ENCODE data around the gene SFMBT2. TPM values are rescaled to one million over a fixed set of nuclear protein-coding genes. Genes with fewer than 3 reads are reported as not detected.

Gene SFMBT2
- total and polyA plus RNA-seq, 7 donors = 0.53 to 8.2 (median 3.0) TPM

GRCh38 chr10:7248148-7248547, 162.7 kb downstream of the SFMBT2 start:
- Histone ChIP-seq H3K27ac (no peak overlapping the region), H3K4me1 (peaks cover 7% of the 10 kb centered on the region), H3K36me3 (ENCODE audit: insufficient read depth in 1 of 2, low read depth in 1 of 2) (peaks cover 2 to 14% of the 10 kb centered on the region in 2 donors), H3K27me3 (ENCODE audit: insufficient read depth in 3 of 3, low read length in 2 of 3) (no peaks in the 10 kb centered on the region), H3K4me3 (no peak overlapping the region), H3K9me3 (no peaks in the 10 kb centered on the region)
- TF ChIP-seq, protein P1, sequence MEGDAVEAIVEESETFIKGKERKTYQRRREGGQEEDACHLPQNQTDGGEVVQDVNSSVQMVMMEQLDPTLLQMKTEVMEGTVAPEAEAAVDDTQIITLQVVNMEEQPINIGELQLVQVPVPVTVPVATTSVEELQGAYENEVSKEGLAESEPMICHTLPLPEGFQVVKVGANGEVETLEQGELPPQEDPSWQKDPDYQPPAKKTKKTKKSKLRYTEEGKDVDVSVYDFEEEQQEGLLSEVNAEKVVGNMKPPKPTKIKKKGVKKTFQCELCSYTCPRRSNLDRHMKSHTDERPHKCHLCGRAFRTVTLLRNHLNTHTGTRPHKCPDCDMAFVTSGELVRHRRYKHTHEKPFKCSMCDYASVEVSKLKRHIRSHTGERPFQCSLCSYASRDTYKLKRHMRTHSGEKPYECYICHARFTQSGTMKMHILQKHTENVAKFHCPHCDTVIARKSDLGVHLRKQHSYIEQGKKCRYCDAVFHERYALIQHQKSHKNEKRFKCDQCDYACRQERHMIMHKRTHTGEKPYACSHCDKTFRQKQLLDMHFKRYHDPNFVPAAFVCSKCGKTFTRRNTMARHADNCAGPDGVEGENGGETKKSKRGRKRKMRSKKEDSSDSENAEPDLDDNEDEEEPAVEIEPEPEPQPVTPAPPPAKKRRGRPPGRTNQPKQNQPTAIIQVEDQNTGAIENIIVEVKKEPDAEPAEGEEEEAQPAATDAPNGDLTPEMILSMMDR (IDR thresholded peaks at IDR 0.05) = no peak
- ATAC-seq = no peak
- WGBS, 3 donors = 77 to 79% (median 78%) methylated on average over 8 of the region's 8 CpGs
- DNase-seq = no peak
- intact Hi-C loops (cut with DNase I) = no loop called here

- Histone ChIP-seq H3K4me3 (no peak overlapping the region), H3K36me3 (ENCODE audit: insufficient read depth in 1 of 2, low read depth in 1 of 2) (peaks cover 3 to 14% of the 10 kb centered on the region in 2 donors), H3K9me3 (no peaks in the 10 kb centered on the region), H3K27ac (no peak overlapping the region), H3K27me3 (ENCODE audit: insufficient read depth in 3 of 3, low read length in 2 of 3) (no peaks in the 10 kb centered on the region), H3K4me1 (peaks cover 7% of the 10 kb centered on the region)
- 78 to 88% (median 83%) methylated on average over 4 of the region's 4 CpGs for WGBS, 3 donors
- no peak for DNase-seq
- TF ChIP-seq, protein P1 (IDR thresholded peaks at IDR 0.05) = no peak
- intact Hi-C loops (cut with DNase I) = no loop called here
- ATAC-seq = no peak
Measured at GRCh38 chr10:7245505-7245904, 165.3 kb downstream of the SFMBT2 start.

GRCh38 chr10:7243873-7244272, 167.0 kb downstream of the SFMBT2 start:
- 16 to 19% (median 18%) methylated on average over 3 of the region's 3 CpGs for WGBS, 3 donors
- H3K4me1 ChIP-seq = peaks cover 7% of the 10 kb centered on the region
- H3K36me3 ChIP-seq (ENCODE audit: insufficient read depth in 1 of 2, low read depth in 1 of 2) = peaks cover 3 to 14% of the 10 kb centered on the region in 2 donors
- H3K4me3 ChIP-seq = no peak overlapping the region
- ATAC-seq (no peak), DNase-seq (no peak)
- no peaks in the 10 kb centered on the region for H3K27me3 ChIP-seq (ENCODE audit: insufficient read depth in 3 of 3, low read length in 2 of 3)
- no peaks in the 10 kb centered on the region for H3K9me3 ChIP-seq
- intact Hi-C loops (cut with DNase I) = no loop called here
- no peak overlapping the region for H3K27ac ChIP-seq
- TF ChIP-seq, protein P1 (IDR thresholded peaks at IDR 0.05) = no peak

DNA sequence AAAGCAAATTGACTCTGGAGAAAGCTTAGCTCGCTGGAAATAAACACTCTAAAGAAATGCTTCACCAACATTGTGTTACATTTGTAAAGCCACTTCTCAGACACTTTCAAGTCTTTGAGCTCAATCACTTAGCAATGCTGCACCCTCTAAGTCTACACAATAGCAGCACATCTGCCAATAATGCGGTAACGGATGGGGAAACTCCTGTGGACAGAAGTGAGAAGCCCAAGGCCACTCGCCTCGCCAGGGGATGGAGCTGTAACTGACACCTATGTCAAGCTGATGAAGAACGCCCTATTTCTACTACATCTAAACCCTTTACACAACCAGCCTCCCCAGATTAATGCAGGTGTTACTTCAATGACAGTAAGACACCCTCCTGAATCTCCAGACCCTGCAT, 167.7 kb downstream of the SFMBT2 start:
- Histone ChIP-seq H3K9me3 (no peaks in the 10 kb centered on the region), H3K4me3 (no peak overlapping the region), H3K36me3 (ENCODE audit: insufficient read depth in 1 of 2, low read depth in 1 of 2) (peaks cover 3 to 10% of the 10 kb centered on the region in 2 donors), H3K4me1 (peaks cover 7% of the 10 kb centered on the region), H3K27me3 (ENCODE audit: insufficient read depth in 3 of 3, low read length in 2 of 3) (no peaks in the 10 kb centered on the region), H3K27ac (no peak overlapping the region)
- ATAC-seq (no peak), DNase-seq (no peak)
- 94 to 97% (median 95%) methylated on average over 6 of the region's 6 CpGs for WGBS, 3 donors
- intact Hi-C loops (cut with DNase I) = no loop called here
- TF ChIP-seq, protein P1 (IDR thresholded peaks at IDR 0.05) = no peak

- Histone ChIP-seq H3K27me3 (ENCODE audit: insufficient read depth in 3 of 3, low read length in 2 of 3) (no peaks in the 10 kb centered on the region), H3K4me3 (no peak overlapping the region), H3K36me3 (ENCODE audit: insufficient read depth in 1 of 2, low read depth in 1 of 2) (peaks cover 0 to 3% of the 10 kb centered on the region in 2 donors), H3K4me1 (peaks cover 7% of the 10 kb centered on the region), H3K9me3 (no peaks in the 10 kb centered on the region), H3K27ac (no peak overlapping the region)
- 65 to 74% (median 66%) methylated on average over 5 of the region's 5 CpGs for WGBS, 3 donors
- intact Hi-C loops (cut with DNase I) = no loop called here
- DNase-seq = no peak
- TF ChIP-seq, protein P1 (IDR thresholded peaks at IDR 0.05) = no peak
- ATAC-seq = no peak
Measured at GRCh38 chr10:7239312-7239985, 171.4 kb downstream of the SFMBT2 start.
